Measurements from ENCODE around the gene DIAPH3.

Gene DIAPH3

DNA sequence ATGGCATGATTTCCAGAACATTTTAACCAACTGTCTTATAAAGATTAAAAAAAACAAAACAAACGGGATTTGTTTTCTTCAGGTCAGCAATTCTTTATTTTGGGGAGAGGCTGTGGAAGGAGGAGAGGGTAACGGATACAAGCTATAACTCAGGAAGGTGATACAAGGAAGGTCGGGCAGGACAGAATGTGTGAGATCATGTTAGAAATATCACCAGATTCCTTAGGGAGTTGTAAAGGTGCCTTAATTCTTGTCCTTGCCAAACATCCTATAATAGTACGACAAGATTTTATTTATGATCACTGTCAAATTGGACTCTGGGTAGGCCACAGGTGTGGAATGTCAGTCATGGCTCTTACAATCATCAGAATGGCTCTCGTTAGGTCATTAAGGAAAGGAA is 503.1 kb downstream of the DIAPH3 start:
- no peak for DNase-seq

DNA sequence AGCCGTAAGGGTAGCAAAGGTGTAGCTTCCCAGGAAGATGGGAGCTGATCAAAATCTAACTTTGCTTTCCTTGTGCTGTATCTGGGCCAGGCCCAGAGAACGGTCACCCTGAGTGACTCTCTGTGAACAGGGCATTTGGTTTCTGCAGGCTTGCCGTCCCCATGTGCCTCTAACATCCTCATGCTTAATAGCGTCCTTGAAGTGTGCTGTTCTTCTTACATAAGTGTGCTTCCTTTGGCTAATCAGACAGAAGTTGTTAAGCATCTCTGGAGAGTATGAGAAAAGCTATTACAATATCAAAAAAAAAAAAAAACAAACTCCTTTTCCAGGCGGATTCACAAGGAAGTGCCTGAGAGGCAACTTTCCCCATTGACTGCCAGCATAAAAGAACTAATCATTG is 503.7 kb downstream of the DIAPH3 start:
- DNase-seq, result no peak

DNA sequence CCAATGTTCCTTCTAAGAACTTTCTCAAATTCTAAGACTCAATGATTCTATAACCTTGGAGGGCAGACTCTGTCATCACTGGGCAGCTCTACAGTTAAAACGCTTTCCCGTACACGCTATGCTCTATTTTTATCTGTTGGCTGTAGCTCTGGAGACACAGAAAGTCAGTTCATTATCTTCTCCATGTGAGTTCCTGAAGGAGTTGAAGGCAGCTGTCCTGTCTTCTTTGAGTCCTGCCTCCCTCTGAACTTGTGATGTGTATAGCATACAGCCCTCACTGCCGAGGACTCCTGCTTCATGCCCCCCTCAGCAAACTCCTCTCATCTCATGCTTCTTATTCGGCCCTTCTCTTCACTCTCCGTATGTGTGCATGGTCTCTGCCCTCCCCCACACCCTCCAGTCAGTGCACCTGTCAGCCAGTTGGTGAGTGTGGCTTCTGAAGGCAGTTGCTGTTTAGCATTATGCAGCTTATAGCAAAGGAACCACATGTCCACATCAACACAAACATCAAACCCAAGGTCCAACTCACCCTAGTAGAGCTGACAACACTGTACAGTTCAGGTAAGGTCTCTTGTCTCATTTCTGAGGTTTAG is 504.9 kb downstream of the DIAPH3 start:
- no peak for DNase-seq

DNA sequence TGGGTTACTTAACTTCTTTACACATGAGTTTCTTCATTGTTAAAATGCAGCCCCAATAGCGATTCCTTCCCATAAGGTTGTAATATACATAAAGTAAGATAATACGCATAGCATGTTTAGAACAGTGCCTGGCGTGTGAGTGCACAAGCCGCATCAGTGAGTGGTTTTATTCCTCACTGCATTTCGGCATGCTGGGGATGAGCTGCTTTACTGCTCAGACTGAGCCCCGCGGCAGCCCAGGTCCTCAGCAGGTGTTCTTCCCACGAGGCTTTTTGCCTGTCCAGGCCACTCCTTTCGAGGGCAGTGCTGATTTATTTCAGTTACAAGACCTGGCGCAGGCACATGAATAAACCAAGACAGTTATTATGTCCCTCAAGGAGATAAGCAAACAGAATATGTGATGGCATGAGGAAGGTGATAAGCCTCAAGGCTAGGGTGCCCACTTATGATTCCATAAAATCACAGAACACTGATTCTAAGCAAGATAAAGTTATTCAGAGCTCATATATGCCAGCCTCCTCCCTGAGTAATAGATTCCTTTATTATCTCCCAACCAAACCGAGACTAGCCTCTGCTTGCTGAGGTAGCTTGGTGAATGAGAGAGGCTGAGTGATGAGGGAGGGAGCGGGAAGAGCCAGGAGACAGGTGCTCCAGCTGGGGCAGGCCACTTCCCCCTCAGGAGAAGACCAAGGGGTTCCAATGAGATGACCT is 505.5 kb downstream of the DIAPH3 start:
- DNase-seq, result no peak

DNA sequence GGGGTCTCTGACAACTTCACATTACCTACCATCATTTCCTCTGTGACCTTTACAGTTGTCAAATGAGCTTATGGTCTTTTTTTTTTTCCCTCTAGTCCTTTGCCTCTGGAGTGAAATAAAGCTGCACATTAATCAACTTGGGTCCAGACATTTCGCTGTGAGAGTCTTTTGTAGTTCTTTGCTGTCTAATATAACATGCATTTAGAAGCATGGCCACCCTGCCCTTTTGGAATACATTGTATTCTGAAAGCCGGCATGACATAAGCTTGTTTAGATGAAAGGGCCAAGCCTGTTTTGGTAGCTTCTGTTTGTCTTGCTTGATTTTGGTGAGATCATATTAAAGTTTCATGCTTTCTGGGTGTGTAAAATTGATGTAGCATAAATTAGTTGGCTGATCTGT is 509.8 kb downstream of the DIAPH3 start:
- no peak for DNase-seq

DNA sequence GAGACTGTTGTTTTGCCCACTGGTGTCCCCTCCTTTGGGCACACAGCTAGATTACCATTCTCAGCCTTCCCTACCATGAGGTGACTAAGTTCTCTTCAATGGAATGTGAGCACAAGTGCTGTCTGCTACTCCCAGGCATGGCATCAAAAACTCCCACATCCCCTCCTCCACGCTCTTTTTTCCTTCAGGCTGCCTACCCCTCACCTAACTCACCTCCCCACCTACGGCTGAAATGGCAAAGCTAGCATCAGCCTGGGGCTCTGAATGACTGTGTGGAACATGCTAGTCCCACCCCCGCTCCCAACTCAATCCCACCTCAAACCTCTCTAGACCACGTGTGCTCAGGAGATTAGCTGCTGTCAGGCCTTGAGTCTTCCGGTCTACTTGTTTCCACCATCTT is 512.2 kb downstream of the DIAPH3 start:
- DNase-seq, result no peak

DNA sequence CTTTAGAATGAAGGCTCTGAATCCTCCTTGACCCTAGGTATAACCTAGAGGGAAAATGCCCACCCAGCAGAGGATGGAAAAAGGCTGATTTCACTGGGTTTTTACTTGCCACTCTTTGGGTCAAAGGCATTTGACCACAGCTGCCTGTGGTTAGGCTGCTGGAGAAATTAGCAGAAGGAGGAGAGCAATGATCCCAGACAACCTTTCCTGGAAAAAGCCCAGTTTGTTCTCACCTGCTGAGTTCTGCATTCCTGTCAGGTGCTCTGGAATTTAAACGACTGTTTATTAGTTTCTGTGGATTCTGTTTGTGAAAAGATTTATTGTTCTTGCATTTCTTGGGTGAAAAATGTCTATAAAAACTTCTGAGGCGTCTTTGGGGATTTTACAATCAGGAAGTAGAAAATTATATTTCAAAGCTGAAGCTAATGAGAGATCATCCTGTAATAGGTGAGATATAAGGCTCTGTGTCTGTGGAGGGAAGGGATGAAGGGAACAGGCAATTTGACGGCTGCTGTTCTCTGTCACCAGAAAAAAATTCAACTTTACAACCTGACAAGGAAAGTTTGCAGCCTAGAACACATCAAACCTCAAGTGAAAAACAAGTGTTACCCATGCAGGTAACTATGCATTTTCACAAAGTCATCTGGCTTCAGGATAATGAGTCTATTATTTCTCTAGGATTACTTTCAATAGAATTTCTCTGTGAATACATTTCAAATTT is 519.7 kb downstream of the DIAPH3 start:
- no peak for DNase-seq

DNA sequence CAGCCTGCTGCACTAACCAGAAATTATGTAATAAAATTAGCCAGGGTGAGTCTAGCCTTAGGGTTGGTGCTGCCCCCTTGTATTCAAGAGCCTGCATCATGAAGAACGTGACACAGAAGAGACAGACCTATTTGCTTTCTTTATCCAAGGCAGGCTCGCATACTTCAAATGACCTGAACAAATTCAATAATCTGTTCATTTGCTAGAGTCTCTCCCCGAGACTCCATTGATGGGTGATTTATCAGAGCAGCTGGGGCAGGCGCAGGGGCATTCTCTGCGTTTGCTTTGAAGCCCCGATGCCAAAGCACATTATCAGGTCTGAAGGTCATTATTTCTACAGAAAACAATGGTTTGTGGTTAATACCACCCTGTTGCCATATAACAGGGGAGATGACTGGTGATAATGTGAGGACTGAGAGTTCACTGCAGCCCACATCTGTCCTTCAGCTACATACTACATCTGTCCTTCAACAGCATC is 520.3 kb downstream of the DIAPH3 start:
- DNase-seq, result no peak

DNA sequence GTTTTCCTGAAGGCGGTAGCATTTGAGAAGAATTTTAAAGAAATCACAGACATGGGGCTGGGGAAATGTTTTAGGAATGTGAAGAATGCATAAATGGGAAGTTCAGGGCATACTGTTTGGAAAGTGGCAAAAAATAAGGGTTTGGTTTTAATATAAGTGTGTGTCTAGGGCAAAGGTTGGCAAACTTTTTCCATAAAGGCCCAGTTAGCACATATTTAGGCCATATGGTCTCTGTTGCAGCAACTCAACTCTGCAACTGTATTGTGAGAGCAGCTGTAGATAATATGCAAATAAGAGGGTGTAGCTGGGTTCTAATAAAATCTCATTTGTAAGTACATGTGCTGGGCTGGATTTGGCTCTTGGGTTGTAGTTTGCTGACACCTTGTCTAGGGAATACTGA is 521.9 kb downstream of the DIAPH3 start:
- DNase-seq, result no peak

DNA sequence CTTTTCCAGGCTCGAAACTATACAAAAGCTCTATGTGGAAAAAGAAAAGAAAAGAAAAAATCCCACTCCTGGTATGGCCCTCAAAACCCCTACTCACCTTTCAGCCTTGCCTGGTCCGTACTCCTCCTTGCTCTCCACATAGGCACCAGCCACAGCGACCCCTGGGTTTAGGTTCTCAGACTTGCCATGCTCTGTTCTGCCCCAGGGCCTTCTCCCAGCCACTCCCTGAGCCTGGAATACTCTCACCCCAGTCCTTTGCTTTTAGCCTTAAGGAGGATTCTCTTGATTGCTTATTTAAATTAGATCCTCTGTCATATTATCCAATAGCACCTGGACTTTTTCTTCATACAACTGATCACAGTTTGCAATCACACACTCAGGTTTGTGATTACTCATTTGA is 522.5 kb downstream of the DIAPH3 start:
- DNase-seq, result no peak

DNA sequence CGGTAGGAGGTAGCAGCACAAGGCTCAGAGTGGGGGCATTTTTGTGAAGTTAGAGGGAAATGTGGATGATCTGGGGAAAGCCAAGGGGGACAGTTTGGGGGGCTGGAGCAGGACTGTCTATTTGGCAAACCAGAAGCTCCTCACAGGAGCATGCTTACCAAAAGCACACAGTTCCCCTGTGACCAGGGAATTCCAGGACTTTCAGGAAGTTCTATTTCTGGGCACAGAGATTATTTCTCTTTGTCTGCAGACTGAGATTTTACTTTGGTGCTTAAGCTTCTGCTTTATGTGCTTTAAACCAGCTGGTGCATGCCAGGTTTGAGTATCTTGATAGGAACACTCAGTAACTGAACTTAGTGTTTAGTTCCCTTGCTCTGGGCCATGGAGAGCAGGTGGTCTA is 525.3 kb downstream of the DIAPH3 start:
- DNase-seq, result no peak

DNA sequence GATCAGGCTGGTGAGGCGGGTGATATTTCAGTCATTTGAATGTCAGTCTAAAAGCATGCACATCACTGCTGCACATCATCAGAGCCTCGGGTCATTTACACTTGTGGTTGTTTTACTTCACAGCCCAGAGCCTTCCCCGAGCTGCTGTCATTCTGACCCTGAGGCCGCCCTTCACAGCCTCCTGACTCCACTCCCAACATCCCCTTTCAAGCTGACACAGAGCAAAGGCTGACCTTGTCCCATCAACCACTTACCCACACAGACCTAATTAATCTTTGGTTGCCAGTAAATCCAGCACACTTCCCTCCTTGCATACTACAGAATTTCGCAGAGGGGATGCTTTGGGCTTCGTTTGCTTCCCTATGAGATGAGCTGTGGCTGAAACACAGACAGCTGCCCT is 528.1 kb downstream of the DIAPH3 start:
- DNase-seq, result no peak

DNA sequence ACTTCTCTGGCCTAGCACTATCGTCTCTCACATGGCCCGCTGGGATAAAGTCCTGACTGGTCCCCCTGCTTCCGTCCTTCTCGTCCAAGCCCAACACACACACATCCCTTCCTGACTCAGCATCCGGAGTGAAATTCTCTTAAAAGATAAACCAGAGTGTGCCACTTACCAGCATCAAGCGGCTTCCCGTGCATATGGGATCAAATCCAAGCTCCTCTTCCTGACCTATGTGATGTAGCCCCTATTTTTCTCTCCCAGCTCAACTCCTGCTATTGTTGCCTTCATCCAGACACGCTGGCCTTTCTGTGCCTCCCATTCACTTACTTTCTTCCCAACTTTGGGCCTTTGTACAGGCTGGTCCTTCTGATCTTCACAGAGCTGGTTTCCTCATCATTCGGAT is 530.4 kb downstream of the DIAPH3 start:
- DNase-seq, result no peak

DNA sequence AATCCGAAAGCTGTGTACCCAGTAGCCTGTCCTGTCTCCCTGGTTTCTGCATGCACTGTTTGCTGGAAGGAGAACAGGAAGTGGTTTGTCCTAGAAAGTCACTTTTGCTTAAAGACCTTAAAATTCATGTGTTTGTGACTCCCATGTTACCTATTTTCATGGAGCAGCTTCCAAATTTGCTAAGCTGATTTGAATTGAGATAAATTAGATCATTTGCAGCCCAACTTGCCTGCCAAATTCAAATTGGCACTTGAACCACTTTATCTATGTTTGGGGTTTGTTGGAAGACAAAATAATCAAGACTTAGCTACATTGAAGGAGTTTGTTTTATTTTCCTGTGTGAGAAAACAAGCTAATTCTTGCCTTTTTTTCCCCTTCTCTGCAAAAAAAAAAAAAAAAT is 532.5 kb downstream of the DIAPH3 start:
- DNase-seq, result no peak

DNA sequence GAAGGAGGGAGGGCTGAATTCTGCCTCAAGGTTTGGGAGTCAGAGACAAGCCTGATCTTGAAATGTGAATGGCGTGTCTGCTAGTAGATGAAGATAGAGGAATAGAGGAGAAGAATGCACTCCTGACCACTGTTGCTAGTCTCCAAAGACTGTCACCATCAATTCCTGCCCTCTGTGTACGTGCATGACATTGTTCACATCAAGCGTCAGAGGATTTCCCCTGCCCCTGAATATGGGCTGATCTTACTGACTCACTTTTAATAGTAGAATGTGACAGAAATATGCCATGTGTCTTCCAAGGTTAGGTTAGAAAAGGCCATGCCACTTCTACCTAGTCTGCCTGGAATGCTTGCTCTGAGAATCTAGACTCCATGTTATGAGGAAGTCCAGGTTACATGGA is 538.6 kb downstream of the DIAPH3 start:
- DNase-seq, result no peak

DNA sequence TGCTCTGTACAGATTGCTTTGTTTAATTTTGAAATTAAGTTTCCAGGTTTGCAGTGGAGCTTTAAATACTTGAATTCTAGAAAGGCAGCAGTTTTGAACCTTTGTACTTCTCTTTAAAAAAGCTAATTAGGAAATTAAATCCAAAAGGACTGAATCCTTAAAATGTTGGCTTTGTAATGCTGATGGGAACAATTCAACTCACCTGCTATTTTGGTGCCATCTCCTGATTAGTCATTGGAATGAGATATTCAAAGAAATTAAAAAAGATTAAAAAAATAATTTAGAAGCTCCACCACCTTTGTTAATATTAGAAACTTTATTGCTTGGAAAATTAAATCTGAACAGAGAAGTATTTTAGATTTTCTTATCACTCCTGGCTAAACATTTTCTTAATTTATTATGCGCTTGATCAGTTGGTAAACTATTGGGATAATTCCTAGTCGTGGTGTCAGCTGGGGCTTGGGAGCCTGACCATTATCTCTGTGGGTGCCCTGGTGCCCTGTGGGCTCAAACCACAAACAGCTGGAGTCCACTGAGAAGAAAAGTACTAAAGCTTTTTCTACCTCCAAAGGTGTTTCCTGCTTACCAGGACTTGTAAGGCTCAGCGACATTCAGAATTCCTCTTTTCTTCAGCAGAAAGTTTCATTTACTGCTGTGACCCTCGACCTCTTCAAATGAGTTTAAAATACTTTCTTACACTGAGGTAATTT is 540.4 kb downstream of the DIAPH3 start:
- no peak for DNase-seq

DNA sequence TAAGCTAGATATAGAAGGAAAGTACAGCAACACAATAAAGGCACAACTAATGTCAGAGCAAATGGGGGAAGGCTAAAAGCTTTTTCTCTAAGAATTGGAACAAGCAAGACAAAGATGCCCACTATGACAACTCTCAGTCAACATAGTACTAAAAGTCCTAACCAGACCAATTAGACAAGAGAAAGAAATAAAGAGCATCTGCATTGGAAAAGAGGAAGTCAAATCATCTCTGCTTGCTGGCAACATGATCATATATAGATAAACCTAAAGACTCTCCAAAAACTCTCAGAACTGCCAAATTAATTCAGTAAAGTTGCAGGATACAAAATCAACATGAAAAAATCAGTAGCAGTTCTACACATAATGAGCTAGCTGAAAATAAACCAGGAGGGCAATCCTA is 542.0 kb downstream of the DIAPH3 start:
- peak; percentile 5 for DNase-seq
